GM20431 (cell line): ENCODE results near the gene MTLN.
"Not testable (repeated sequence)": the region's sequence is repeated elsewhere in the genome, so short reads cannot be mapped to it uniquely, and the experiment has no call there.

Experiments used
- in situ Hi-C: fragments of 300-500 bp; cut with MseI, MboI; formaldehyde crosslinking; loops from one replicate; pipeline ENCODE4 v1.15.0; 2020; ENCODE audit warnings: low sequenced_read_pairs; ENCODE audit not compliant: unreplicated experiment

MTLN gene

DNA sequence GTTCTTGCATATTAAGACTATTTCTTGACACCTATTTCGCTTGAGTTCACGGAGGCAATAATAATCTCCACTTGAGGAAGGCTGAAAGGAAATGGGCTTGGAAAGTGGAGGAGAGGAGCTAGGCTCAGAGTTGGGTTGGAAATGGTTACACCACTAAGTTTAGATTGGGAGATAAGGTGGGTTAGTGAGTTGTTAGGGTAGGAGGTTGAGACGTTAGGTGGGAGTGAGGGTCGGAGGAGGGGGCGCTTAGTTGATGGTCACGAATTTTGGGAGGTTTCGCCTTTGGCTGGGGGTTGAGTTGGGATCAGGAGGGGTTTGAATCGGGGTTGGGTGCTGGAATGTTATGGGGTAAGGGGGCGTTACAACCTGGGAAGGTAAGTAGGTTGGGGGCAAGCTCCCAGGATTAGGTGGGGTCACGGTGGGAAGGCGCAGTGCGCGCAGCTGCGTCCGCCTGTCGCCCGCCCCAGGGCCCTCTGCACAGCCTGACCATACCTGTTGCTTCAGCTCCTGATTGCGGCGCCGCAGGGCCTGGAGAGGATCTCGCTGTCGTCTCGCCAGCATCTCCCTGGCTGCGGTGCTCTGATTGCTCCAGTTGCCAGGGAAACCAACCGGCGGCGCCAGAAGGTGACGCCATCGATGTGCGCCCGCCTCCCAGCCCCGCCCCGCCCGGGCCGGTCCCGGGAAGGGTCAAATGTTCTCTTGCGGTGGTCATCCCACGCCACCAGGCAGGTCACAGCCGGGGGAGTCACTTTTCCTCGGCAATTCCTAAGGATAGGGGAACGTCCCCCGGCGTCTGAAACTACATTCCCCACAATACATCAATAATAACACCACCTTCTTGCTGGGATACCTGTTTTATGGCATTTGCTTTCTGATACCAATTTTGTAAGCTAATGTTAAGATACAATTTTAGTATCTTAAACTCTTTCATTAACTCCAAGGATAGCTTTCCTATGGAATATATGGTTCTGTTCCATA is 7.7 kb downstream of the MTLN start, which contains the start of gene NPHP1:
Gene NPHP1, minus strand, starts transcription at position 606 of the 978 bp plus-strand sequence. Its CDS starts 45 bp downstream, at position 561.
- in situ Hi-C loops = no loop called here

DNA sequence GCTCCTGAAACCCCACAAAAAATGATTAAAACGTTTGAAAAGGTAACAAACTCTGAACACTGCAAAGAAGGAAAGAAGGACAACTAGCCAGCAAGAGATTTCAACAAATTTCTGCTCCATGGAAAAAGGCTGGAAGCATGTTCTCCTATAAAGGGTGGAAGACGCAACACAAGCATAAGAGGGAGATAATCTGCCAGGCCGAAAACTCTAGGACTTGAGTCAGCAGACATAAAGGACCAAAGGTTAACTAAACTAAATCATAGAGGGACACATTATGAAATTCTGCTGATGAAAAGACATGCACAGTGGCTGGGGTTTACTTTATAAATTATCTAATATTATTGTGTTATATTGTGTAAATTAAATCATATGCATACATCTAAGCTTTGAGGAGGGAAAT is 14.3 kb downstream of the MTLN start:
- in situ Hi-C loops = no loop called here

DNA sequence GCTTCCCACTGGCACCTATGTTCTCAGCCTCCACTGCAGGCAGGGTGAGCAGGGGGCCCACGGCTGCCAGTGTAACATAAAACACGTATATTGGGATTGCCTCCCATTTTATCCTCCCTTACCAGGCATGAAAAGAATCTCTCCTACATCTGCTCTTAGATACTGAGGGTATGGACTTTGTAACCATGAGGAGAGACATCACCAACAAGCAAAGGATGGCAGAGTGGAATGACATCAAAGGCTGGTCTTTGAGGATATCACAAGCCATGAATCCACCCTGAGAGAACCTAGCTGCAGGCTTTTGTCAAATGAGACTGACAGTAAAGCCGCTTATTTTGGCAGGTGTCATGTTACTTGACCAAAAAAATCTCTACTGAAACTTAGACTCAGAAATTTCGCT is 14.9 kb downstream of the MTLN start:
- in situ Hi-C loops = no loop called here

DNA sequence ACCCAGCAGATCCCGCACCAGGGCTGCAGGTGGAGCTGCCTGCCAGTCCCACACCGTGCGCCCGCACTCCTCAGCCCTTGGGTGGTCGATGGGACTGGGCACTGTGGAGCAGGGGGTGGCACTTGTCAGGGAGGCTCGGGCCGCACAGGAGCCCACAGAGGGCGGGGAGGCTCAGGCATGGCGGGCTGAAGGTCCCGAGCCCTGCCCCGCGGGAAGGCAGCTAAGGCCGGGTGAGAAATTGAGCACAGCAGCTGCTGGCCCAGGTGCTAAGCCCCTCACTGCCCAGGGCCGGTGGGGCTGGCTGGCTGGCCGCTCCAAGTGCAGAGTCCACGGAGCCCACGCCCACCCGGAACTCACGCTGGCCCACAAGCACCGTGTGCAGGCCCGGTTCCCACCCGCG is 22.2 kb downstream of the MTLN start:
- in situ Hi-C loops = not testable (repeated sequence)

DNA sequence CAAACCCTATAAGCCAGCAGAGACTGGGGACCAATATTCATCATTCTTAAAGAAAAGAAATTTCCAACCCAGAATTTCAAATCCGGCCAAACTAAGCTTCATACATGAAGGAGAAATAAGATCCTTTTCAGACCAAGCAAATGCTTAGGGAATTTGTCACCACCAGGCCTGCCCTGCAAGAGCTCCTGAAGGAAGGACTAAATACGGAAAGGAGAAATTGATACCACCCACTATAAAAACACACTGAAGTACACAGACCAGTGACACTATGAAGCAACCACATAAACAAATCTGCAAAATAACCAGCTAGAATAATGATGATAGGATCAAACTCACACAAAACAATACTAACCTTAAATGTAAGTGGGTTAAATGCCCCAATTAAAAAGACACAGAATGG is 29.9 kb downstream of the MTLN start:
- in situ Hi-C loops = no loop called here

DNA sequence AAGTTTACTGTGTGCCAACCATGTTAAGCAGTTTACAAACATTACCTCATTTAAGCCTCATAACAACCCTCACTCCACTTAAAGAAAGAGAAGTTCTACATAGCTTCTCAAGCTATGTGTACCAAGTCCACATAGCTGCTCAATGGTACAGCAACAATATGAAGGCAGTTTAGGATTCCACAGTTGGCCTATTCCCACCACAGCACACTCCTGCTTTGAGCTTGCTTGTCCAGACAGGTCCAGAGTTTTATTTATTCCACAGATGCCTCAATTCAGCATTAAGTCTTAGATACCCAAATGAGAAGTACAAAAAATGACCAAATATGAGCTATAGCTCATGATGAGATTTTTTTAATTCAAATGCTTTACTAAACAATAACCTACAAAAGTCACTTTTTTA is 32.3 kb downstream of the MTLN start:
- in situ Hi-C loops = no loop called here

DNA sequence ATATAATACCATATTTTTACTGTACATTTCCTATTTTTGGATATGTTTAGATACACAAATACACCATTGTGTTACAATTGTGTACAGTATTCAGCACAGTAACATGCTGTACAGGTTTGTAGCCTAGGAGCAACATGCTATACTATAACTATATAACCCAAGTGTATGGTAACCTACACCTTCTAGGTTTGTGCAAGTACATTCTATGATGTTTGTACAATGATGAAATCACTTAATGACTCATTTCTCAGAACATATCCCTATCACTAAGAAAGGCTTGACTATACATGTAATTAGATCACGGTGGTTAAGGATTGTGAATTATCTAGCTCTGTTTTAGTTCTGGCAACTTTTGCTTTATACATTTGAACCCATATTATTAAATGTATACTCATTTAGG is 38.8 kb downstream of the MTLN start:
- in situ Hi-C loops = no loop called here

DNA sequence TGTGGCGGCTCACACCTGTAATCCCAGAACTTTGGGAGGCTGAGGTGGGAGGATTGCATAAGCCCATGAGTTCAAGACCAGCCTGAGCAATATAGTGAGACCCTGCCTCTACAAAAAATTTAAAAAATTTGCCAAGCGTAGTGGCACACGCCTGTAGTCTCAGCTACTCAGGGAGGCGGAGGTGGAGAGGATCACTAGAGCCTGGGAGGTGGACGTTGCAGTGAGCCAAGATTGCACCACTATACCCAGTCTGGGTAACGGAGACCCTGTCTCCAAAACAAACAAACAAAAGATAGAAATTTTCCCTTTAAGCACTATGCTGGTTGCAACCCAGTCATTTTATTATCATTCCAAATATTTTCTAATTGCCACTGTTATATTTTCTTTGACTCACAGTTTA is 39.8 kb downstream of the MTLN start:
- in situ Hi-C loops = no loop called here

DNA sequence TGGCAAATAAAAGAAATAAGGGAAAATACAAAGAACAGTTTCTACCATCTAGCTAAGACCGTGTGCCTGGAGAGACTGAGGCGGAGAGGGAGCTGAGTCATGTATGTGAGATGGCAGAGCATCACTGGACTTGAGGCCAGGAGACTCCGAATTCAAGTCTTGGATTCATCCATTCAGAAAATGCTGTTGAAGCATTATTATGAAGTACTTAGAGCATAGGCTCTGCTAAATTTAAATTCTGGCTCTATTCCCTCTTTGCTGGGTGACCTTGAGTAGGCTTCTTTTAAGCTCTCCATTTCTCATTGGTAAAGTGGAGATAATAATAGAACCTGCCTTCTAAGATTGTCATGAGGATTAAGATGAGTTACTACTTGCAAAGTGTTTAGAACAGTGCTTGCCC is 42.2 kb downstream of the MTLN start:
- in situ Hi-C loops = no loop called here

DNA sequence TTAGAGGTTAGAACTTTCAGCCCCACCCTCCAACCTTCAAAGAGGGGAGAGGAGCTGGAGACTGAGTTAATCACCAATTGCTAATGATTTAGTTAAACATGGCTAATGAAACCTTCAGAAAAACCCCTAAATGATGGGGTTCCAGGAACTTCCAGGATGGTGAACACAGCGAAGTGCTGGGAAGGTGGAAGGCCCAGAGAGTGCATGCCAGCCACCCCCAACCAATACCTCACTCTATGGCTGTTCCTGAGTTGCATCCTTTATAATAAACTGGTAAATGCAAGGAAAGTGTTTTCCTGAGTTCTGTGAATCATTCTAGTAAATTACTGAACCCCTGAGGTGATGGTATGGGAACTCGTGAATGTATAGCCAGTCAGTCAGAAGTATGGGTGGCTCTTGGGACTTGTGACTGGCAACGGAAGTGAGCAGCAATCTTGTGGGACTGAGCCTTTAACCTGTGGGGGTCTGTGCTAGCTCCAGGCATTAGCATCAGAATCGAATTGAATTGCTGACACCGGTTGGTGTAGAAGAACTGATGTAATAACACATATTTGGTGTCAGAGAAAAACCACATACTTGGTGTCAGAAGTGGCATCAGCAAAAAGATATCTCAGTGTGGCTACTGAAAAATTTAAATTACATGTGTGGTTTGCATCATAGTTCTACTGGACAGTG is 44.9 kb downstream of the MTLN start:
- in situ Hi-C loops = no loop called here

DNA sequence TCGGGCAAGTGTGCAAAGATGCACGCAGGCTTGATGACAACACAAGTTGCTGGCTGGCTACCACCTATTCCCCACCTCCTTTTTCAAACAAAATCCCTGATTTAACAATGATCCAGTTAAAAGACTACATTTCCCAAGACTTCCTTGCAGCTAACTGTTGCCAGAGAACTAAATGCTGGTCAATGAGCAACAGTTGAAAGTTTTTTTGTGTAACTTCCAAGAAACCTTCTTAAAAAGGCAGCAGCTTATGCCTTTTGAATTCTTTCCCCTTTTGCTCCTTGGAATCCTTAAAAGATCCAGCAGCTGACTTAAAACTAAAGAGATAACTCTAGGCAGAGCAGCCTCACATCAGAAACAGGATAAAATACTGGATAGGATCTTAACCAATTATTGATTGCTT is 46.1 kb downstream of the MTLN start:
- in situ Hi-C loops = no loop called here
